Measurements from ENCODE around the gene MXI1. TPM values are rescaled to one million over a fixed set of nuclear protein-coding genes. Genes with fewer than 3 reads are reported as not detected.
"Not testable (repeated sequence)": the region's sequence is repeated elsewhere in the genome, so short reads cannot be mapped to it uniquely, and the experiment has no call there.

The MXI1 gene
- total RNA-seq, 1 donor from 2014 or later: 81.6 TPM

DNA sequence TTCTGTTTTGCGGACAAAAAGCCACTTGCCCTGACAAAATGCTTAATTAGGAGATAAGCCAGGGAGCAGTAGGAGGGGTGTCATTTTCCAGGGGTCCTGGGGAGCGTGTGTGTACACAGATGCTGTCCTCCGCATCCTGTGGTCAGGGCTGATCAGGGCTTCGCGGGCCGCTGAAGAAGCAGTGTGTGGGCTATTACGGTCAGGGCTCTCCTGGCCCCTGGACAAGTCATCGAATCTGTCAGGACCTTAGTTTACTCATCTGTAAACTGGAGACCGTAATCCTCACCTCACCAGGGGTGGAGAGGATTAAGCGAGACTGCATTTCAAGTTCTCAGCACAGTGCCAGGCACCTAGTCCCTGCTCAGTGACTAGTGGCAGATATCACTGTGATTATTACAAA, 26.0 kb upstream of the MXI1 start:
- no peak for DNase-seq (ENCODE audit: low spot score)

- no peak for DNase-seq (ENCODE audit: low spot score)
These were observed 25.5 kb upstream of the MXI1 start for GRCh38 chr10:110181911-110182310.

DNA sequence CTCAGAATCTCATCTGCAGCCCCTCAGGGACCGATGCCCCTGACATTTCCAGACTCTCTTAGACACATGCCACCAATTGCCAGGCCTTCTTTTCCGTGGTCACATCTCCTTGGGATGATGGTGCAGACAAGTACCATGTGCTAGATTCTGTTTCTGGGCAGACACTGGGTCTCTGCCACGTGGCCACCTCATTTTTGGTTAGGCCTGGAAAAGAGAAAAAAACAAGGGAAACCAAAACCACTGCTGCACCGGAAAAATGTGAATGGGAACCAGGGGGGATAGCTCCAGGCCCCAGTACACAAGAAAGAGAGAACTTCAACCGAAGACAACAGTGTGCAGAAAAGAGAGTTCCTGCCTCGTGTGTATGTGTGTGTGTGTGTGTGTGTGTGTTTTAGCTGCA, 23.0 kb upstream of the MXI1 start:
- DNase-seq (ENCODE audit: low spot score): no peak

- DNase-seq (ENCODE audit: low spot score): not testable (repeated sequence)
These were observed 21.7 kb upstream of the MXI1 start for GRCh38 chr10:110185646-110186182.

- DNase-seq (ENCODE audit: low spot score): no peak
These were observed 17.2 kb upstream of the MXI1 start for GRCh38 chr10:110190170-110190569.

- no peak for DNase-seq (ENCODE audit: low spot score)
These were observed 14.9 kb upstream of the MXI1 start for GRCh38 chr10:110192552-110192951.

GRCh38 chr10:110200503-110200902, 6.9 kb upstream of the MXI1 start:
- no peak for DNase-seq (ENCODE audit: low spot score)

DNA sequence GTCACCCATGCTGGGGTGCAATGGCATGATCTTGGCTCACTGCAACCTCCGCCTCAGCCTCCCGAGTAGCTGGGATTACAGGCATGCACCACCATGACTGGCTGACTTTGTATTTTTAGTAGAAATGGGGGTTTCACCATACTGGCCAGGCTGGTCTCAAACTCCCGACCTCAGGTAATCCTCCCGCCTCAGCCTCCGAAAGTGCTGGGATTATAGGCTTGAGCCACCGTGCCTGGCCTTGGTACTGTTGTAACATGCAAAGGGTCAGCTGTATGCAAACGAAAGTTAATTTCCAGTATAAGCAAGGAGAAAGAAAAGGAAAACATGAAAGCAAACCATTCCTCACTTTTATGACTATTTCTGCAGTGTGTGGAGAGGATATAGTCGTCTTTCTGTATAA, 6.4 kb upstream of the MXI1 start:
- DNase-seq (ENCODE audit: low spot score): not testable (repeated sequence)

DNA sequence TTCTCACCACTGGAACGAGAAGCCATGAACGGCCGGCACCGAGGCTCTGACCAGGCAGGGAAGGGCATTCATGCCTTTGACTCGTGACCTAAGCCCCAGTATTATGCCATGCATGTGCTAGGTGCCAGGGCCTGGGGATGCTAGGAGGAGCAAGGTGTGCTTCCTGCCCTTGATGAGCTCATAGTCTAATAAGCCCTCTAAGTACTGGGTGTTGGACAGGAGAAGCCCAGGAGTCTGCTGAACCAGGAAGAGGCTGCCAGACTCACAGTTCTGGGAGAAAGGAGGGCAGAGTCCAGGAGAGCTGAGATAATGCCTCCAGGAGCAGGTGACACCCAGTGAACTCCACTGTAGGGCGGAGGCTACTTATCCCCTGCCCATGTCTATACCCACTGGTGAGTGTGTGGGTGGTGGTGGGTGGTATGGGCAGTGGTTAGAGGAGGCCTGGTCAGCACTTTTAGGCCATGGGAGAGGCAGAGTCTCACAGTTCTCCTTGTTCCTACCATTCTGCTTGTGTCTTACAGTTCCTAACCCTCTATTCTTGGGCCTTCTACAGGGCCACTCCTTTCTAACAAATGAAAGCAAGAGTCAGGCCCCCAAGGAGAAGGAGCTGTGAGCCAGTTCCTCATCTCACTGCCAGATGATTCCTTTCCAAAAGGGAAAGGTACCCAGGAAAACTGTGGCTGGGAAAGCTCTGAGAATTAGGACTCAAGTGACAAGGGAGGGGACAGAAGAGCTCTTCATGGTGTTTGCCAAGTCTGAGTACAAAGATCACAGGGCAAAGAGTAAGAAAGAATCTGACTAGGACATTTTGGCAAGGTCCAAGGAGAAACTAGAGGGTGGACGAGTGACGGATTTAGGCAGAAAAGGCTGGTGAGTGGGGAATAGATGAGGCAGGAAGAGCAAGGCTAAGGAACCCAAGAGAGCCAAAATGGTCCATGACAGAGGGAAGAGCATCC, 3.6 kb upstream of the MXI1 start:
- no peak for DNase-seq (ENCODE audit: low spot score)

DNA sequence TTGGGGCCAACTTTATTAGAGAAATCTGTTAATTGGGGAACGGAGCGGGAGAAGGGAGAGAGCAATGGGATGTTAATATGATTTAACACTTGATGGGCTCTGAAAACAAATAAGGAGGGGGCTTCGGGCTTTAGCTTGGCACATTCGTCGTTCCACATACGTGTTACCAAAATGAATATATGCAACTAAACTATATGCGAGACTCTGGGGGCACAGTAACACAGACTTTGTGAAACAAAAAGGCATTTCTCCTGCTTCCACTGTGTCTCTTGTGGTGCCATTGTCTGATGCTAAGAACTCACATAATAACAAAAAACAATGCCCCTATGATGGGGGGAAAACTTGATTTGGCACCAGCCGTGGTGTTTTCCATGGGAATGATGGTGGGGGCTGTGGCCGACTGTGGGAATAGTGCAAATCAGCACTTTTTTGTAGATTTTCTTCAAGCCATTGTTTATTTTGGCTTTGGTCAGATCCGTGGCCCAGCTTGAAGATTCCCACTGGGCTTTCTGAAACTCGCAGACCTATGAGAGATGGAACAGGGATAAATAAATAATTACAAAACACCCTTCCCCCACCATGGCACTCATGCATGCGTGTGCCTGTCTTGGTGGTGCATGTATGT, 2.2 kb upstream of the MXI1 start:
- no peak for DNase-seq (ENCODE audit: low spot score)

GRCh38 chr10:110207805-110208613, 604 bp downstream of the MXI1 start:
- peak; percentile 52 for DNase-seq (ENCODE audit: low spot score)

DNA sequence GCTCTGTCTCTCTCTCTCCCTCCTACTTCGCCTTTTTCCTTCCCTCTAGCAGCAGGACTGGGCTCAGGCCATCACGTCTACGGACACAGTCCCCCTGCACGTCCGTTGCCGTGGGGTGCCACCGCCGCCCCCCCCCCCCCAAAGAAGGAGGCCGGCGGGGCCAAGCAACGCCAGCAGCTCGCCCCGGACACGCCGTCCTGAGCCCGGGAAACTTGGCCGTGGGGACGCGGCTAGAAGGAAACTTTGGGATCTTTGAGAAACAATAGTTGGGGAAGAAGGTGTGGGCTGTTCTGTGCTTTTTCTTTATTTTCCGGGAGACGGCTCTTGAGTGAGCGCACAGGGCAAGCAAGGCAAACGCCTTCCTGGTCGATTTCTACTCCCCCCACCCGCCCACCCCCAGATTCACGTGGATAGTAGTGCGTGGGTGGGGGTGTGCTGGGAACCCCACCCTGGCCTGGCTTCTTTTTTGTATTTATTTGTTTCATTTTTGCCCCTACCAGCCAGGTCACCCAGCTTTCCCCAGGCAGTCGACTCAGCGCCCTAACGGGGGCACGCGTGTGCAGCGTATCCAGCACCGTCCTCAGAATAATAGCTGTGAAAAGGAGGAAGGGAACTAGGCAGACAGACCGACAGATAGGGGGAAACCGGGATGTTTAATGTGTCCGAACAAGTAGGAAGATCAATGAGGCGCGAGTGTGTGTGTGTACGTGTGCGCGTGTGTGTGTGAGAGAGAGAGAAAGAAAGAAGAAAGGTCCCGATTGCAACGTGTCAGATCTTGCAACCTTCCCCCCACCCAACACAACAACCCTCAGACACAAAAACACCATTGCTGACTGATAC, 1.4 kb downstream of the MXI1 start:
- DNase-seq (ENCODE audit: low spot score): peak; percentile 64

DNA sequence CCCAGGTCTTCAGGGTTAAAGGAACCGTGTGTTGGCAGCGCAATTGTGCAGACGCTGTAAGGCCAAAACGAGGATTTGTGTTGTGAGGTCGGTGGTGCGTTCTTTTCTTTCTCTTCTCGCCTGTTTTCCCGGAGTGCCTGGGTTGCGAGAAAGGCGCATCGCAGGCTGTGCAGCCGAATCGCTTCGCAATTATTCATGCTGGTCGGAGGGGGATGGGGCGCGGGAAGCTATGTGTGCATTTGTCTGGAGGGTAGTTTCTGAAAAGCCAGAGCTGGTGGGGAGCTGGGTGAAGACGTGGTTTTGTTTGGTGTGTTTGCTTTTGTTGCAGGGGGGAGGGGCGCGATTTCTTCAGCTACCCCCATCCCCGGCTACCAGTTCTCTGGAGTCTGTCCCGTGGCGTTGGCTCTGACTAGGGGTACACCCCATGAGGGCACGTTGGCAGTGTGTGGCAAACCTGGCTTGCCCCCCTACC, 2.1 kb downstream of the MXI1 start:
- peak; percentile 61 for DNase-seq (ENCODE audit: low spot score)

DNA sequence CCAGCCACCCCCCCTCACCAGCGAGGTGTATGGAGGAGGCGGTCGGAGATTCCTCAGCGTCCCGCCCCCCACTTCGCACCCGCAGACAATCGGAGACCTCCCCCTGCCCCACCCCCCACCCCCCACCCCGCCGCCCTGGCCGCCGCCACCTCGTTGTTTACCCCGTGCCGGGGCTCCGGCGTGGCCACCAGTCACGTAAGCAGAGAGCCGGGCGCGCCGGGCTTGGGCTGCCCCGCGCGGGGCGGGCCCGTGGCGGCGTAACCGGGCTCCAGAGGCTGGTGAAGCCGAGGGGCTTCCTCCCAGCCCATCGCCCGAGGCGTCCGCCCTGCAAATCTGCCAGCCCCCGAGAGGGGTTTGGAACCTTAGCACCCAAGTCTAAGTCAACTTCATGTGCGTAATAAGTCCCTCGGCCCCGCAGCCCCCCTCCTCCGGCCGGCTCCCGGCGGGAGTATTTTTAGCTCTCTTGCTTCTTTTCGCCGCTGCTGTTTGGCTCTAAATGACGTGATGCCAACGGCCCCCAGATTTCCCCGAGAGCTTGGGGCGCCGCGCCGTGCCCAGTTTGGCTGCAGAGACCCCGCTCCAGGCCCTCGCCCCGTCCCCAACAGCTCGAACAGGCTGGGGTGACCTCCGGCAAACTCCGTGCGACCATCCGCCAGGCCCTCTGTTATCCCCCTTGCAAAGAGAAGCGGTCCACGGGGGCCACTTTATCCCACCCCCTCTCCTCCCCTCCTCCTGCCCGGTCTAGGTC, 2.7 kb downstream of the MXI1 start:
- DNase-seq (ENCODE audit: low spot score): peak; percentile 47

DNA sequence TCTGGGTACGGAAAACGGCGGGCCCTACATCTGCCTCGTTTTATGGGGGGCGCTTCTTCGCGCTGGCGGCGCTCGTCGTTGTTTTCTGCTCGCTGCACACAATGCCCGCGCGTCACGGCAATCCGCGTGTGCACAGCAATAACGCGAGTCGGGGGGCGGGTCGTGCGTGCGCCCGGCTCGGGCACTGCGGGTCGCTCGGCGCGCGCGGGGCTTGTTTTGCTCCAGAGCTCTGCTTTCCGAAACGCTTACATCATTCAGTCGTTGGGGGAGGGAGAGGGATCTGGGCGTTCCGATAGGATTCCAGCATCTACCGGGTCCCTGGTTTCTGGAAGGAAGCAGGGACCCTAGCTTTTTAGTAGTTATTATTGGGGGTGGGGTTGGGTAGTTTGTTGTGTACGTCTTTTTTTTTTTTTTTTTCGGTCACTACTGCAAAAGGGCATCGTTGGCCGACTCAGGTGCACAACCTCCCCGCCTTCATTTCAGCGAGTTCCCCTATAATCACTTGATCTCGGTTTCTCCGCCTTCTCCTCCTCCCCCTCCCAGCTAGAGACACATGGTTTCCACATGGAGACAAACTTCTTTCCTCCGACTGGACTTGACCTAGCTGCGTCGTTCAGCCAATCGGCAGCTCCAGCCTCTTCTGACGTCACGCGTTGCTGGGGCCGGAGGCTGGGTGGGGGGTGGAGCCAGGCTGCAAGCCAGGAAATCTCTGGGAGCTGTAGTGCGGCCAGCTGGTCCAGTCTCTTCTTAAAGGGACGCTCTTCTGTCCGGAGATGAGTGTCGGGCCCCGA, 3.5 kb downstream of the MXI1 start:
- peak; percentile 99 for DNase-seq (ENCODE audit: low spot score)

- no peak for DNase-seq (ENCODE audit: low spot score)
These were observed 4.0 kb downstream of the MXI1 start for GRCh38 chr10:110211465-110211843.

- peak; percentile 38 for DNase-seq (ENCODE audit: low spot score)
These were observed 5.0 kb downstream of the MXI1 start for GRCh38 chr10:110212119-110213006.

GRCh38 chr10:110214371-110214826, 7.0 kb downstream of the MXI1 start:
- DNase-seq (ENCODE audit: low spot score): no peak

Measured in umbilical cord (tissue), 2 donors.